ENCODE data around the gene COL27A1.
"Not testable (repeated sequence)": the region's sequence is repeated elsewhere in the genome, so short reads cannot be mapped to it uniquely, and the experiment has no call there.

Gene COL27A1

GRCh38 chr9:114185570-114186490 is 30.5 kb downstream of the COL27A1 start:
- no peak for DNase-seq

- no peak for DNase-seq
These were observed 31.4 kb downstream of the COL27A1 start for GRCh38 chr9:114186605-114187289.

DNA sequence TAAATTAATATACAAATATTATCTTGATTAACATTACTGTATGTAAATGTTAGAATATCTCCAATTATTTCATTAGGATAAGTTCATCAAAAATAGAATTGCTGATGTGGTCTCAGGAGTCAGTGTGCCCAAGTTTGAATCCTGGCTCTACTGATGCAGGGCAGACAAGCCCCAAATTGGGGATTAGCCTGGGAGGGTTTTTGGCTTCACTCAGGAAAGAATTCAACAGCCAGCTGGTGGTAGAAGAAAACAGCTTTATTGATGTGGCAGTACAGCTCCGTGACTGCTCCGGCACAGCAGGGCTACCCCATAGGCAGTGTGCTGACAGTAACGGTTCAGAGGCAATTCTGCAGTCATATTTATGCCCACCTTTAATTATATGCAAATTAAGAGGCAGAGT is 32.5 kb downstream of the COL27A1 start:
- DNase-seq, result no peak

GRCh38 chr9:114189823-114190562 is 34.7 kb downstream of the COL27A1 start:
- no peak for DNase-seq

DNA sequence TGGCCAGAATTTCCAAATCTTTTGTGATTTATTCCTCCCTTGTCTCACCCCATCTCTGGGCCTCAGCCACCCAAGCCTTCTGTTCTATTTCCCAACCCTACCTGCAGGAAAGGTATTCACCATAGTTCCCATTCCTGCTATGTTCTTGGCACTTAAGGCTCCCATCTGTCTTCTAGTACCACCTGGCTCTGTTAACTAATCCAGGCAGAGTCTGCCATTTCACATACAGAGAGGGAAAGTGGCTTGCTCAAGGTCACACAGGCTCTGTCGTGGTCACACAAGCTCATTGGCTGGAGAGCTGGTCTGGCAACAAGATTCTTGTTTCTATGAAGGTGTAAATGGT is 35.2 kb downstream of the COL27A1 start:
- no peak for DNase-seq

DNA sequence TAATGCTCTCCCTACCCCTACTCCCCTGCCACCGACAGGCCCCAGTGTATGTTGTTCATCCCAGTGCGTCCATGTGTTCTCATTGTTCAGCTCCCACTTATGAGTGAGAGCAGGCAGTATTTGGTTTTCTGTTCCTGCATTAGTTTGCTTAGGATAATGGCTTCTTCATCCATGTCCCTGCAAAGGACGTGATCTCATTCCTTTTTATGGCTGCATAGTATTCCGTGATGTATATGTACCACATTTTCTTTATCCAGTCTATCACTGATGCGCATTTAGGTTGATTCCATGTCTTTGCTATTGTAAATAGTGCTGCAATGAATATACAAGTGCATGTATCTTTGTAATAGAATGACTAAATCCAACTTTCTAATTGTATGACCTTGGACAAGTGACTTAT is 36.1 kb downstream of the COL27A1 start:
- not testable (repeated sequence) for DNase-seq

- no peak for DNase-seq
These were observed 37.2 kb downstream of the COL27A1 start for GRCh38 chr9:114192539-114192938.

DNA sequence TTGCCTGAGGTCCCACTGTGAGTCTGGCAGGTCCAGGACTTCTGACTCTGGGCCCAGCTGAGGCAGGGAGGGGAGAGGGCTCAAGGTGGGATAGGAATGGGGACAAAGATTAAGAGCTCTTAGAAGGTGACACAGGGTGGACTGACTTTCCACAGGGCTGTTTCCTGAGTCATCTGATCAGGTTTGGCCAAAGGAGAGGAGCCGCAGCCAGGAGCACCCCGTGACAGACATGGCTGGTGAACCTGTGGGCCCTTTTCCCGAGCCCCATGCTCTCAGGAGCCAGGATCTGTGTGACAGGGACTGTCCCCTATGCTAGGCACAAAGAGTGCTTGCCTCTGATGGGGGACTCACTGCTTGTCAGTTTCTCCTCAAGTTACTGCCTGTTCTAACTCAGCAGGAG is 37.8 kb downstream of the COL27A1 start:
- DNase-seq, result no peak

DNA sequence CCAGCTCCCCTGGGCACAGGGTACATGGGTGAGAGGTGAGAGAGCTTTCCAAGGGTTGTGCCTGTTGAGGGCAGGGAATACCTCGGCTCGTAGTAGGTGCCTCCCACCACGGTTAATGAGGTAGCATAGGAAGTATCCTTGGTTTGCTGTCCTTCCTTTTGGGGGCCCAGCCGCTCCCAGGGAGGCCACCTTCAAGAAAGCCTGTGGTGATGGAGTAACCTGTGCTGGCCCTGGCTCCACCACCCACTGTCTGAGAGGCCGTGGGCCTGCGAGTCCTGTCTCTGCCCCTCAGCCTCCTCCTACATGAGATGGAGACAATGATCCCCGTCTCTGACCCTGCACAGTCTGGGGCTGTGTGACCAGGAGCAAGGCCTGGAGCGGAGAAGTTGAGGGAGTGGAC is 40.8 kb downstream of the COL27A1 start:
- no peak for DNase-seq

GRCh38 chr9:114196979-114197622 is 41.8 kb downstream of the COL27A1 start:
- no peak for DNase-seq

GRCh38 chr9:114198249-114199040 is 43.1 kb downstream of the COL27A1 start:
- no peak for DNase-seq

DNA sequence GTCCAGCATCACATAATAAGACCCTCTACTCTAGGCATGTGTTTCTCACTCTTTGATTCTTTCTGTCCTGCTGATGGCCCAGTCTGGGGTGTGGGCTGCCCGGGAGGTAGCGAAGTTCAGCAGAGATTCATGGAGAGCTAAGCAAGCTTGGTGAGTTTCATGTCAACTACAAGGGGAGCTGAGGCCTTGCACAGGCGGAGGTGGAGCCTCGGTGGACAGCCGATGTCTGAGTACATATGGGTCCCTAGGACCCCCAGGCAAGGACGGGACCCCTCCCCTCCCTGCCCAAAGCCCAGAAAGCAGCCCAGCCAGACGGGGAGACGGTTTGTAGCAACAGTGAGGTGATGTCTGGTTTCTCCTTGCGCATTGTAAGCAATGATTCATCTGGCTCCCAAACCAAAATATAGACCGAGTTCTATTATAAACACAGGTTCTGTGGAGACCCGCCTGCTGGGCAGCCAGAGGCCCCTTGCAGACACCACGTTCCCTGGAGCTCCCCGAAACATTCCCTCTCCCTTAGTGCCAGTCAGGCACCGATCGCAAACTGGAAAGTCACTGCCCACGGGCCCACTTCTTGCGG is 45.5 kb downstream of the COL27A1 start:
- DNase-seq, result no peak

- DNase-seq, result no peak
These were observed 47.1 kb downstream of the COL27A1 start for GRCh38 chr9:114202396-114202795.

DNA sequence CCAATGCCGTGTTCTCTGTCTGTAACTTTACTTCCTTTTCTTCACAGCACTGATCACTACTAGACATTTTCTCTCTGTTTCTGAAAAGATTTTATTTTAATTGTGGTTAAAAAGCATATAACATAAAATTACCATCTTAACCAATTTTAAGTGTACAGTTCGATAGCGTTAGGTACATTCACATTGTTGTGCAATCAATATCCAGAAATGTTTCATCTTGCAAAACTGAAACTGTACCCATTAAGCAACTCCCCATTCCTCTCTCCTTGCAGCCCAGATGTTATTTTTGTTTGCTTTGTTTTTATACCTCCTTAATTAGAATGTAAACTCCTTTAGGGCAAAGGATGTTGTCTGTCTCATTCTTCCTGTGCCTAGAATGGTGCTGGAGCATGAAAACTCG is 47.5 kb downstream of the COL27A1 start:
- no peak for DNase-seq

DNA sequence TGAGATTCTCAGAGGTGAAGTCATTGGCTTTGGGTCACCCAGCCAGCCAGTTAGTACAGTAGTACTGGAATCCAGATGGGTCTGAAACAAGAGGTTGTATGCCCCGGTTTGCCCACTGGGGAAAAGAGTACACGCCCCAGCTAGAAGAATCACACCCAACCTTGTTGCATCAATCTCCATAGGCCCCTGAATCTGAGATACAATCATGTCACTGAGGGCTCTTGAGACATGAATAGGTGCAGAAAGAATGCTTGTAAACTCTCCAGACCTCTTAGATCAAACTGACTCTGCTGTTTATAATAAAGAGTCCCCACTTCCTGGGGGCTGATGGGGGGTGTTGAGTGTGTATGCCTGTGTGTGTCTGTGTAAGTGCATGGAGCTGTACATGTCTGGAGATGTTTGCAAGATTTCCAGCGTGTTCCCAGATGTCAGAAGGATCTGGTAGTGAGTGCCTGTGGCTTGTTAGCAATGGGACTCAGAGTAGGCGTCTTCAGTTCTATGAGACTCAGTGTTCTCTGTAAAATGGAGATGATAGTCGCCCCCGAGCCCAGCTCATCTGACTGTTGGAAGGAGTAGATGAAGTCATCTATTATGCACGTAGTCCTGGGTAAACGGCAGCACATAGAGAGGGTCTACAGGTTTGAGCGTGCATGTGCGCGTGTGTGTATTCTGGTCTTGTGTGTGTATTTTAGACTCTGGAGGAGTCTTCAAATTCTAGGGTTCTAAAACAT is 48.2 kb downstream of the COL27A1 start:
- DNase-seq, result no peak

DNA sequence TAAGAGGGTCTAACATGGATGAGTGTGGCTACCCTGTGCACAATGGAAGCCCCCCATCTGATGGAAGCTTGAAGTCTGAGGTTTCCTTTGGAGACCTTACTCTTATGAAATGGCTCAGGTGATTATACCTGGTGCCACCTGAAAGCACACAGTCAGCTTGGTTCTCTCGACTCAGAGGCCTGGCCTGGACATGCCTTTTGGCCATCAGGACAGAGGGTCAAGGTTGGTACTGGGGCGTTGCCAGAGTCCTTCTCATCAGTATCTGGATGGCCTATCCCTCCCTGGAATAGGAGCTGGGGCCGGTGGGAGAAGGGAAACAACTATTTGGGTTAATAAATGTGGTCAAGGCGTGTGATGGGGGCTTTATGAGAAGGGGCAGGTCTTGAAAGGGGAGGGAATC is 48.9 kb downstream of the COL27A1 start:
- no peak for DNase-seq

DNA sequence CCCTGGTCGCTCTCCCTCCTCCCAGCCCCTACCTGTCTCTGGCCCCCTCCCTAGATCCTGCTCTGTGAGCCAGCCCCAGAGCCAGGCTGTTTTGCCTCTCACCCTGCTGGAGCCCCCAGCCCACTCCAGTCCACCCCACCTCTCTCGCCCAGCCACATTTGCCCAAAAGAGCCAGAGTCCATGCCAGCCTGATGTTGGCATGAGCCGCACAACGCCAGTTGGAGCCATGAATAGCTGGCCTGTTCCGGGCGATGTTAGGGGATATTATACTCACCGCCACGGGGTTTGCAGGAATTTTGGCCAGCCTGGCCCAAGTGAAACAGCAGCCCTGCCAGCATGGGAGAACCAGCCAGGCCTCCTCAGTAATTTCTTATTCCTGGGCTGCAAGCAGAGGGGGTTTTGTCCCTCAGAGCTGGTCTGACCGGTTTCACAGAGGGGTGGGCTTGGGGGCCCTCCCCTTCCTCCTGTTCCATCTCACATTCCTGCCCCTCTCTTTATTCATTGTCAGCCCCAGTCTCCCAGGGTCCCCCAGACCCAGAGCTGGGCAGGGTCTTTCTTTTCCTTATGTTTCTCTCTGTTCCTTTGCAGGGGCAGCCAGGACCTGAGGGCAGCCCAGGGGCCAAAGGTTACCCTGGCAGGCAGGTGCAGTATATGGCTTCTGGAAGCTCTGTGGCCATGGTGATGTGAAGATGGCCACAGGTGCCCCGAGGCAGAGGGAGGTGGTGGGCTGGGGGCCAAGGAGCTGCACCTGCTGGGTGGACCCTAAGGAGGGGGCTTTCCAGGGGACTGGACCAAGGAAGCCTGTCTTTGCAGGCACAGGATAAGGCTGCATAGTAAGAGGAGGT is 50.1 kb downstream of the COL27A1 start:
- DNase-seq, result no peak

GRCh38 chr9:114206221-114206789 is 51.0 kb downstream of the COL27A1 start:
- DNase-seq, result no peak

DNA sequence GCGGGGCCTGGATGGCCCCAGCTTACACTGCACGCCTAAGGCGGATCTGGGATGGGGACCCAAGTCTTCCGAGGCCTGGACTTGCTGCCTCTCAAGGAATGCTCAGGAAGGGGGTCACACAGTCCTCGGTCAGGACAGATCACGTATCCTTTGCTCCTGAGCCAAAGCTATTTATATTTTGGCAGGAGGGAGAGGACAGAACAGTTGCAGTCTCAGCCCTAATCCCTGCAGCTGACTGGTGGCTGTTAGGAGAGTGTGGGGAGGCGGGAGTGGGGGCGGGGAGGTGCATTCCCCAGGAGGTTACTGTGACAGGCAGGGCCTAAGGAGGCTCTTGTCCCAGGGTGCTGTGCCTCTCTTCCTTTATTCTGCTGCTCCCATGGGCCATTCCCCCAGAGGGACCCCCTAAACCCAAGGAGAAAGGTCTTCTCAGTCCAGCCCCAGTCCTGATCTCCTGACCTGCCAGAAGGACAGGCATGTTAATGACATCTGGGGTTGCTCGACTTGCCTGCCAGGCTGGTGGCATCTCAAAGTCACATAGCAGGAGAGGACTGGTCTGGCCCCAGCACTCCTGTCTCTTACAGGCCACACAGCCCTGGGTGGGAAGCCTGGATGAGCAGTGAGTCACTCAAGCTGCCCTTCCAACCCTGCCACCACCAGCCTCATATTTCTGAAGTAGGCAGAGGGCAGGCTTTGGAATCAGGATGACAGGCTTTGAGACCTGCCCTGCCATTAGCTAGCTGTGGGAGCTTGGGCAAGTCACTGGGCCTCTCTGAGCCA is 51.9 kb downstream of the COL27A1 start:
- no peak for DNase-seq
